ENCODE results near the gene ALG14.

ALG14 gene

DNA sequence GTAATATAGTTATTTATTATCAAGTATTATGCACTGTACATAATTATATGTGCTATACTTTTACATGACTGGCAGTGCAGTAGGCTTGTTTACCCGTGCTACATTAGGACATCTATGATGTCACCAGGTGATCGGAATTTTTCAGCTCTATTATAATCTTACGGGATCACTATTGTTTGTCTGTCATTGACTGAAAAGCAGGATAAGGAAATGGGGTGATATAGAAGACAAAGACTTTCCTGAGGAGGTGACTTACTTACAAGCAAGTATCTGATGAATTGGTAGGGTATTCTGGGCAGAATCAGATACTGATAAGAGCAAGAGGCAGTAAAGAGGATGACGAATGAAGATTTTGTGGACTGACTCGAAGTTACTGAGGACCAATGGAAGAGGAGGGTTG is 80.6 kb downstream of the ALG14 start:
- ChIA-PET CTCF (interaction anchor here (0.5 to 0.7 kb wide), 3 partner anchors 10 to 26 kb away, joined by 3 to 4 read pairs (median 4); no protein-coding TSS in a partner anchor), POLR2A (interaction anchor here (0.5 kb wide), 1 partner anchor 164 kb away, joined by 6 read pairs; no protein-coding TSS in a partner anchor)
- Histone ChIP-seq H3K36me3 (ENCODE audit: control insufficient read depth in 2 of 2, insufficient read depth in 1 of 2, low read length in 2 of 2) (no peaks in the 10 kb centered on the region), H3K27ac (ENCODE audit: extremely low read depth, low read depth, low read length) (no peak overlapping the region), H3K4me3 (ENCODE audit: low read depth, low read length) (no peak overlapping the region), H3K4me1 (ENCODE audit: control insufficient read depth, insufficient read depth, low read length) (peaks cover 10% of the 10 kb centered on the region), H3K9me3 (ENCODE audit: control insufficient read depth, insufficient read depth, low read depth, low read length) (no peaks in the 10 kb centered on the region)
- TF ChIP-seq, protein P1, sequence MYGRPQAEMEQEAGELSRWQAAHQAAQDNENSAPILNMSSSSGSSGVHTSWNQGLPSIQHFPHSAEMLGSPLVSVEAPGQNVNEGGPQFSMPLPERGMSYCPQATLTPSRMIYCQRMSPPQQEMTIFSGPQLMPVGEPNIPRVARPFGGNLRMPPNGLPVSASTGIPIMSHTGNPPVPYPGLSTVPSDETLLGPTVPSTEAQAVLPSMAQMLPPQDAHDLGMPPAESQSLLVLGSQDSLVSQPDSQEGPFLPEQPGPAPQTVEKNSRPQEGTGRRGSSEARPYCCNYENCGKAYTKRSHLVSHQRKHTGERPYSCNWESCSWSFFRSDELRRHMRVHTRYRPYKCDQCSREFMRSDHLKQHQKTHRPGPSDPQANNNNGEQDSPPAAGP (tag by site-specific recombination; IDR thresholded peaks at IDR 0.05) = no peak
- TF ChIP-seq ZNF664 (tag by site-specific recombination; IDR thresholded peaks at IDR 0.05) (no peak), KLF9 (tag by site-specific recombination; IDR thresholded peaks at IDR 0.05; ENCODE audit: low read depth) (no peak), ZBTB7A (tag by site-specific recombination; IDR thresholded peaks at IDR 0.05; ENCODE audit: low read depth) (no peak)
- TF ChIP-seq, protein P2, sequence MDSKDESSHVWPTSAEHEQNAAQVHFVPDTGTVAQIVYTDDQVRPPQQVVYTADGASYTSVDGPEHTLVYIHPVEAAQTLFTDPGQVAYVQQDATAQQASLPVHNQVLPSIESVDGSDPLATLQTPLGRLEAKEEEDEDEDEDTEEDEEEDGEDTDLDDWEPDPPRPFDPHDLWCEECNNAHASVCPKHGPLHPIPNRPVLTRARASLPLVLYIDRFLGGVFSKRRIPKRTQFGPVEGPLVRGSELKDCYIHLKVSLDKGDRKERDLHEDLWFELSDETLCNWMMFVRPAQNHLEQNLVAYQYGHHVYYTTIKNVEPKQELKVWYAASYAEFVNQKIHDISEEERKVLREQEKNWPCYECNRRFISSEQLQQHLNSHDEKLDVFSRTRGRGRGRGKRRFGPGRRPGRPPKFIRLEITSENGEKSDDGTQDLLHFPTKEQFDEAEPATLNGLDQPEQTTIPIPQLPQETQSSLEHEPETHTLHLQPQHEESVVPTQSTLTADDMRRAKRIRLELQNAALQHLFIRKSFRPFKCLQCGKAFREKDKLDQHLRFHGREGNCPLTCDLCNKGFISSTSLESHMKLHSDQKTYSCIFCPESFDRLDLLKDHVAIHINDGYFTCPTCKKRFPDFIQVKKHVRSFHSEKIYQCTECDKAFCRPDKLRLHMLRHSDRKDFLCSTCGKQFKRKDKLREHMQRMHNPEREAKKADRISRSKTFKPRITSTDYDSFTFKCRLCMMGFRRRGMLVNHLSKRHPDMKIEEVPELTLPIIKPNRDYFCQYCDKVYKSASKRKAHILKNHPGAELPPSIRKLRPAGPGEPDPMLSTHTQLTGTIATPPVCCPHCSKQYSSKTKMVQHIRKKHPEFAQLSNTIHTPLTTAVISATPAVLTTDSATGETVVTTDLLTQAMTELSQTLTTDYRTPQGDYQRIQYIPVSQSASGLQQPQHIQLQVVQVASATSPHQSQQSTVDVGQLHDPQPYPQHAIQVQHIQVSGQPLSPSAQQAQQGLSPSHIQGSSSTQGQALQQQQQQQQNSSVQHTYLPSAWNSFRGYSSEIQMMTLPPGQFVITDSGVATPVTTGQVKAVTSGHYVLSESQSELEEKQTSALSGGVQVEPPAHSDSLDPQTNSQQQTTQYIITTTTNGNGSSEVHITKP (tag by site-specific recombination; IDR thresholded peaks at IDR 0.05) = no peak

DNA sequence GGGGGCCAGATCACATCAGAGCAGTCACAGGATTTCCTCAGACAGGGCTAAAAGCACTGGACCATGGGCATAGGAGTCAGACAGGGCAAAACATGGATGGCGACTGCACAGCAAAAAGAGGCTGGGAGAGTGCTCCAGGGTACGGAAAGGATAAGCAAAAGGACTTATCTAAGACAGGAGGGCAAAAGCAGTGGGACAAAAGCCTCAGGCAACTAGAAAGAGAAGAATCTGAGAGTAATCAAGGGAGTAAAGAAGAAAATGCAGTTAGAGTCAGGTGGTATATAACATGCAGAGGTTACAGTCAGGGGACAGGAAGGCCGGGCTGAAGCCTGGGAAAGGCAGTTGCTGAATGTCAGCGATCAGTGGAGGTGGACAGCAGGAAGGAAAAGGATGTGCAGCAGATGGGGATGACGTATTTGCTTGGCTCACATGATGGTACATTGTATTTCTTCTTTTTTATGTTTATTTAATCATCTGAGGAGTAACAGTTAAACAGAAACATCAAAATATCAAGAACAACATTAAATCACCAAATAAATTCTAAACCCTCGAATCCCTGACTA is 82.8 kb downstream of the ALG14 start:
- H3K27ac ChIP-seq (ENCODE audit: extremely low read depth, low read depth, low read length) = no peak overlapping the region
- CTCF ChIA-PET = interaction anchor here (0.7 kb wide), 1 partner anchor 52 kb away, joined by 4 read pairs; no protein-coding TSS in a partner anchor

DNA sequence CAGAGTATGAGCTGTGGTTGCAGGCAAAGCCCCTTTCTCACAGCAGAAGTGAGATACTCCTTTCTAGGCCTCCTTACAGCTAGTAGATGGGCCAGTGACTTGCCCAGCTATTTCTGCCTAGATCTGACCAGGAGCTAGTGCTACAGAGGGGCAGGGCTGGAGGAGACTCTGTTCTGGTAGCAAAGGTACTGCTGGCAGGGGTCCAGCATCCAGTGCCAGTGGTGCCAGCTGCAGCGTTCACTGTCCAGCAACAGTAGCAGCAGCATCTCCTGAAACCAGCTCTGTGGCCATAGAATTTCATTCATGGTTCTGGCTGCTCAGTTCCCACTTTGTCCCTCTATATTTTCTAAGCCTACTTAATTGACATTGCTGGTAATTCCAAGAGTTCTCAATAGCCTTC is 83.4 kb downstream of the ALG14 start:
- ChIA-PET POLR2A (no interaction called here), CTCF (interaction anchor here (0.7 kb wide), 1 partner anchor 52 kb away, joined by 4 read pairs; no protein-coding TSS in a partner anchor)
- no peak overlapping the region for H3K27ac ChIP-seq (ENCODE audit: extremely low read depth, low read depth, low read length)
- H3K4me3 ChIP-seq (ENCODE audit: low read depth, low read length) = no peak overlapping the region
- no peaks in the 10 kb centered on the region for H3K36me3 ChIP-seq (ENCODE audit: control insufficient read depth in 2 of 2, insufficient read depth in 1 of 2, low read length in 2 of 2)
- no peak for TF ChIP-seq ZNF549 (tag by site-specific recombination; IDR thresholded peaks at IDR 0.05)
- TF ChIP-seq ZBTB7A (tag by site-specific recombination; IDR thresholded peaks at IDR 0.05; ENCODE audit: low read depth) = no peak
- TF ChIP-seq RBAK (tag by site-specific recombination; IDR thresholded peaks at IDR 0.05) = no peak
- TF ChIP-seq KLF10 (tag by site-specific recombination; IDR thresholded peaks at IDR 0.05) = no peak
- no peak for TF ChIP-seq MEIS1 (CRISPR knock-in tag; IDR thresholded peaks at IDR 0.05; ENCODE audit: borderline replicate concordance)
- TF ChIP-seq ZNF423 (tag by site-specific recombination; IDR thresholded peaks at IDR 0.05) = no peak
- H3K4me1 ChIP-seq (ENCODE audit: control insufficient read depth, insufficient read depth, low read length) = peaks cover 13% of the 10 kb centered on the region
- H3K9me3 ChIP-seq (ENCODE audit: control insufficient read depth, insufficient read depth, low read depth, low read length) = no peaks in the 10 kb centered on the region

More for the DNA sequence above, 82.8 kb downstream of the ALG14 start:
- POLR2A ChIA-PET = no interaction called here
- no peak overlapping the region for H3K4me3 ChIP-seq (ENCODE audit: low read depth, low read length)
- H3K36me3 ChIP-seq (ENCODE audit: control insufficient read depth in 2 of 2, insufficient read depth in 1 of 2, low read length in 2 of 2) = no peaks in the 10 kb centered on the region
- peaks cover 15% of the 10 kb centered on the region for H3K4me1 ChIP-seq (ENCODE audit: control insufficient read depth, insufficient read depth, low read length)
- no peak for TF ChIP-seq ZEB2 (tag by site-specific recombination; IDR thresholded peaks at IDR 0.05)
- no peaks in the 10 kb centered on the region for H3K9me3 ChIP-seq (ENCODE audit: control insufficient read depth, insufficient read depth, low read depth, low read length)

DNA sequence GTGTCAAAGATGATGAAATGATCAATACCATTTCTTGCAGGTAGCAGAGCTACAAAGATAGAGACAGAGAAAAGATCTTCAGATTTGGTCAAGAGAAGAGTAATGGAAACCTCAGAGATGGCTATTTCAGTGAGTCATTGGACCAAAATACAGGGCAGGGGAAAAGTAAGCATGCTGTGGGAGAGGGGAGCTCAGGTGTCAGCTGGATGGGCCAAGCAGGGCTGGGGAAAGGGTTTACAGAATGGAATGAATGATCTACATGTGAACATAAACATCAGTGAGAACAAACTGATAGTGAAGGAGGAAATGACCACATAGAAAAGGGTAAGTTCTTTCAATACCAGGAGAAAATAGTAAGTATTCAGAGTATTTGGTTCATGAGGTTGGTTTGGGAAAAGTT is 84.4 kb downstream of the ALG14 start:
- Histone ChIP-seq H3K4me3 (ENCODE audit: low read depth, low read length) (no peak overlapping the region), H3K4me1 (ENCODE audit: control insufficient read depth, insufficient read depth, low read length) (peaks cover 5% of the 10 kb centered on the region), H3K27ac (ENCODE audit: extremely low read depth, low read depth, low read length) (no peak overlapping the region), H3K9me3 (ENCODE audit: control insufficient read depth, insufficient read depth, low read depth, low read length) (no peaks in the 10 kb centered on the region), H3K36me3 (ENCODE audit: control insufficient read depth in 2 of 2, insufficient read depth in 1 of 2, low read length in 2 of 2) (no peaks in the 10 kb centered on the region)
- ChIA-PET POLR2A (no interaction called here), CTCF (interaction anchor here (0.6 kb wide), 1 partner anchor 496 kb away, joined by 3 read pairs; no protein-coding TSS in a partner anchor)
- TF ChIP-seq WT1 (tag by site-specific recombination; IDR thresholded peaks at IDR 0.05) (no peak), IKZF3 (tag by site-specific recombination; IDR thresholded peaks at IDR 0.05) (no peak), ZNF843 (tag by site-specific recombination; IDR thresholded peaks at IDR 0.05) (no peak), ZNF324 (tag by site-specific recombination; IDR thresholded peaks at IDR 0.05) (no peak), TRIM28 (IDR thresholded peaks at IDR 0.05; ENCODE audit: borderline replicate concordance, low read length) (no peak), ZNF571 (tag by site-specific recombination; IDR thresholded peaks at IDR 0.05) (no peak), ZNF354C (tag by site-specific recombination; IDR thresholded peaks at IDR 0.05; ENCODE audit: borderline replicate concordance, low read depth) (no peak)
- TF ChIP-seq, protein P3, sequence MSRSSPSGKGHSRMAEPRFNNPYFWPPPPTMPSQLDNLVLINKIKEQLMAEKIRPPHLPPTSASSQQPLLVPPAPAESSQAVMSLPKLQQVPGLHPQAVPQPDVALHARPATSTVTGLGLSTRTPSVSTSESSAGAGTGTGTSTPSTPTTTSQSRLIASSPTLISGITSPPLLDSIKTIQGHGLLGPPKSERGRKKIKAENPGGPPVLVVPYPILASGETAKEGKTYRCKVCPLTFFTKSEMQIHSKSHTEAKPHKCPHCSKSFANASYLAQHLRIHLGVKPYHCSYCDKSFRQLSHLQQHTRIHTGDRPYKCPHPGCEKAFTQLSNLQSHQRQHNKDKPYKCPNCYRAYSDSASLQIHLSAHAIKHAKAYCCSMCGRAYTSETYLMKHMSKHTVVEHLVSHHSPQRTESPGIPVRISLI (tag by site-specific recombination; IDR thresholded peaks at IDR 0.05) = no peak

Measured in HEK293 (cell line).